ENCODE data around the gene NEMP1.

Gene NEMP1

DNA sequence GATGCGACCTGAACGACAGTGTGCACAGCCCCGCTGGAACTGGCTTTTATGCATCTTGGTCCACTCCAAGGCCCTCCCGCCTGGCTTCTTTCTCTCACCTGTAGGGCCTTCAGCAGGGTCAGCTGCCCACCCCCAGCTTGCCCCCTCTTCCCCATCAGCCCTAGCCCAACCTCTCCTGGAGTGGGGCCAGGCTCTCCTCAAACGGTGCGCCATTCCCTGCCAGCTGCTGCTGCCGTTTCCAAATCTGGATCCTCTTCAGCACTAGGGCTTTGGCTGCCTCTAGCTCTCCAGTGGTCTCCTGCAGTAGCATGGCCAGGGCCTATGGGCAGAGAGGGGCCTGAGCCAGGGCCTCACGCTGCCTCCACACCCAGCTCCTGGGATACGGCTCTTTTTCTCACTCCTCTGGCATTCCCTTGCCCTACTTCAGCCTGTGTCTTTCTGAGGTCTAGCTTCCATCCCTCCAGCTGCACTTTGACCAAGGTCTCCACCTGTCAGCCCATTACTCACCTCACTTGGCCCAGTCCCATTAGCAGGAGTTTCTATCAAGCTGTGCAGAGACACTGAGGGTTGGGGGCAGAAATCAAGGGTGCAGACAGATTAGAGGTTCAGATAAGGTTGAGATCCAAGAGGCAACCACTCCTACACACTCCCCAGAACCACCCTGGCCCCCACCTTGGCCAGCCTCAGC lies 27.6 kb upstream of the NEMP1 start:
- no peak for DNase-seq (ENCODE audit: low spot score)

DNA sequence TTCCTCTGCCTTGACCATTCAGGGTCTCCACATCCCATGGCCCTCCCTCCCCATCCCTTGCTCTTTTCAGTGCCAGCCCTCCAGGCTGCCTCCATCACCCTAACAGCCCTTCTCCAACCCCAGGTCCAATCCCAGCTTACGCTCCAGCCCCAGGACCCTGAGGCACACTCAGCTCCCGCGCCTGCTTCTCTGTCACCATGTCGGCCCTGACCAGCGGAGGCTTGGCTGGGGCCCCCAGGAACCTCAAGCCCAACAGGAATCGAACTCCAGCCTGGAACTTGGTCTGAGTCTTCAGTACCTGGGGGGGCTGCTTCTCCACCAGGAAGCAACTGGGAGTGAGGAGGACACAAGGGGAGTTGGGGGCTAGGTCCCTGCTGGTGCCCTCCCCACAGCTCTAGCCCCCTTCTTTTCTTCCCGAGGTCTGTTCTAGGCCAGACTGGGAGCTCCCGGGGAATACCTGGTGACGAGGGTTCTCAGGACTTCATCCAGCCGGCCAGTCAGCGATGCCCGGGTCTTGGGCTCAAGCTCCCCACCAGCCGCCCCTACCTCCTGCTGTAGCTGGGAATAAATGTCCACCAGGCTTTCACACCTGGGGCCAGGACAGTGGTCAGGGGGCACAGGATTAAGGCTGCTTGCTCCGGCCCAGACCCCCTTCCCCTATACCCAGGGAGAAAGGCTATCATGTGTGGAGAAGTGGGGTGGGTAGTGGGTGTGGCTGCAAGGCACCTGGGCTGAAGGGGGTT lies 26.6 kb upstream of the NEMP1 start:
- no peak for DNase-seq (ENCODE audit: low spot score)

DNA sequence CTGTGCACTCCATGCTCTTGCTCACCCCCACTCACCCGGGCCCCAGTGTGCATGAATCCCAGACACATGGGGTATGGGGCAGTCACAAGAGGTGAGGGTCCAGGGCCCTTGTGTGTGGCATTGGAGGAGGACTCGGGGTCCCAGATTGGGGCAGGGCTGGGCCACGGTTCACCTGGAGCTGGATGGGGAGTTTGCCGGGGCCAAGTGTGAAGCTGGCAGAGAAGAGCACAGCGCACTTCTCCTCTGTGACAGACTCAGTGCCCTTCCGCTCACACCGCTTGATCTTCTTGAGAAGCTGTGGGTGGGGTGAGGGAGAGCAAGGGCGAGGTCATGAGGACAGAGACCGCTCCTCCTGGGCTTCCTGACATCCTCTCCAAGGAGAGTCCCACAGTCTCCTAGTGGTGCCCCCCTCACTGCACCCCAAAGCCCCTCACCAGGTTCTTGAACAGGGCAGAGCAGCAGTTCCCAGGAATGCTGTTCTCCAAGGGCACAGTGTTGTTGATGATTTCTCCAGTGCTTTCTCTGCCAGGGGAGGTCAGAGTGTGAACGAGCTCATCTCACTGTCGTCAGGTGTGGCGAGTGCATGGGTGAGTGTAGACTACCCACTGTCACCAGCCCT lies 25.8 kb upstream of the NEMP1 start:
- no peak for DNase-seq (ENCODE audit: low spot score)

DNA sequence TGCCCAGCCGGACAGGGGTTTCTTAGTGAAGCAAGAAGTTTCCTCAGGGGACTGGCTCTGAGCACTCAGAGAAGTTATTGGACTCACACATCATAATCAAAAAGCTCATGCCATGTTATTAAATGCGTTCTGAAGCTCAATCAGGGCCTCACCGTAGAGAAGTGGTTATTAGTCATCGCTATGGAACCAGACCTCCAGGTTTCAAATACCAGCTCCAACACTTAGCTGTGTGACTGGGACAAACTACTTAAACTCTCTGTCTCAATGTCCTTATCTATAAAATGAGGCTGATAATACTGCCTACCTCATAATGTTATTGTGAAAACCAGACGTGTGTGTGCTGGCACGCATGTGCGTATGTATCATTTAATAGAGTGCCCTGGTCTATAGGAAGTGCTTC lies 25.3 kb upstream of the NEMP1 start:
- no peak for DNase-seq (ENCODE audit: low spot score)

DNA sequence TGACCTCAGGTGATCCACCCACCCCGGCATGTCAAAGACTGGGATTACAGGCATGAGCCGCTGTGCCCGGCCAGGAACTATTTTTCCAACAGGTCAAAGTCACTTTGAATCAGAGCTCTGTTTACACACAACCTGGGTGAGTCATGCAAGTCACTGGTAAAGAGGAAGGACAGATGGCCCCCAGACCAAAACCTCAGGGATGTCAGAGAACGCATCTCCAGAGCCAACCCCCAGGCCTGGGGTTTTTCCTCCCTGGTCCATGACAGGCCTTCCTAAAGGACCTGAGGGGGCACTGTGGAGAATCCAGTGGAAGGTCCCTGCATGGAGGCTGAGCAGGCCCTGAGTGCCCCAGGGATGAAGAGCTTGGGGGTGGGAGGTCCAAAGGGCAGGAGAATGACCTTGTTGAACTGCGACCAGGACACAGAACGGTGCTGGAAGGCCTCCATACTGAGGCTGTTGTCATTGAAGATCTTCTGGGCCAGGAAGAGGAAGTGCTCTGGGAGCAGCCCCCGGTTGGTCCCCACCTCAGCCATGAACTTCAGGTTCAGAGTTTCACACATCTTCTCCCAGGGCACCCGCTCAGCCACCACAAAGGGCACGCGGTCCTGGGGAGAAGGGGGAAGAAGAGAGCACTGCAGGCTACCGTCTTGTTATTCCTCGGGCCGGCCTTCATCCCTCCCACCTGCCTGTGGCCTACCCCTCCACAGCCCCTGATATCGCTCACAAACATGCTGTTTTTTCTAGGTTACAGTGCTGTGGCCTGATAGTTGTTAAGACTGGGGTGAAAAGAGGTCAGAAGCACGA lies 23.5 kb upstream of the NEMP1 start:
- peak; percentile 19 for DNase-seq (ENCODE audit: low spot score)

DNA sequence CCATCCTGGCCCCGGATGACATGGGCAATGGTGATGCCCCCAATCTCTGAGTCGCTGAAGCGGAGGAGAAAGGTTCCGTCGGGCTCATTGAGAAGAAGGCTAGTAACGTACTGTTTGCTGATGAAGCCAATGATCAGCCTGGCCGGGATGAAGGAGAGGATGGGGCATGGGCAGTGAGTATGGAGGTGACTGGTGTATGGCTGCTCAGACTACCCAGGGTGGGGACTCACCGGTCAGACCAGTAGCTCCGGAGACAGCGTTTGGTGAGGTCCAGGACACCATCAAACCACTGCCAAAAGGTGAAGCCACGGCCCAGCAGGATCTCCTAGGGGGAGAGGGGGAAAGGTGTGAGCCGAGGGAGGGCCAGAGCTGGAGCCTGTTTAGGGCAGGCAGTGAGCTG lies 21.2 kb upstream of the NEMP1 start:
- DNase-seq (ENCODE audit: low spot score), result no peak

DNA sequence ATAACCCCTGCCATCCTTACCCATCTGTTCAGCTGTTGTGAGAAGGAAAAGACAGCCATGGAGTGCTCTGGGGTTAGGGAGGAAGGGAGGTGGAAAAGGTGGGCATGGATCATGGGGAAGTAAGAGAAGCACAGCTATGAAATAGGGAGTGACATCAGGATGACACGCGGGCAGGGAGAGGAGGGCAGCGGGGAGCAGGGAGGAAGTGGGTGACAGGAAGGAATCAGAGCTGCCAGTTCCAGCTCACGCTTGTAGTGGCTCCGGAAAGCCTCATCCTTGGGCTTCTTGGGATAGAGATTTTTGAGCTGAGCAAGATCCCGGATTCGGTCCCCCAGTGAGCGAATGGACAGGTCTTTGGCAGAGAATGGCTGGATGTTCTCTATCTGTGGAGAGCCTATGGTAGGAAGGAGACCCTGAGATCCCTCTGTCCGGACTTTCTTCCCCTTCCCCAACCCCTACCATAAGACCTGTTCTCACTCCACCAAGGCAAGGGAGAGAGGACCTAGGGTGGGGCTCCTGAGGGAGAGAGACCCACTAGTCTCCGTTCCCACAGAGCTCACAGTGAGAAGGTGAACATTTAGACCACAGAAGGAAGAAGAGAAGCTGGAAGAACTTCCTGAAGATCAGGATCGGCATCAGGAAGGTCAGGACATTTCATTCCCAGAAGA lies 20.6 kb upstream of the NEMP1 start:
- peak; percentile 24 for DNase-seq (ENCODE audit: low spot score)

DNA sequence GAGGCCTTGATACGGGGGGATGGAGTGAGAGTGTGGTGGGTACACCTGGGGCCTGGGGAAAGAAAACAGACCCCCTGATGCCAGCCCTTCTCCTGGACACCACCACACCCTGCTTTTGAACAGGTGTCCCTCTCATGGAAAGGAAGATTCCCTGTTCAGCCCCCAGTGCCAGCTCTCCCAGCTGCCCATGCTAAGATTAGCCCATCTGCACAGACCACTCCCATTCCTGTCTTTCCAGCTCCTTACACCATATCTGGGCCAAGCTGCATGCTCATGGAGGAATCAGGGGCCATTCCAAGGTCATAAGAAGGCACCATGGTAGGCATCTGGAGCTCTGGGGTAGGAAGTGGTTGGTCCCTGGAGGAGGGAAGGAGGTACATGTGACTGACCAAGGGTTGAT lies 20.0 kb upstream of the NEMP1 start:
- DNase-seq (ENCODE audit: low spot score), result no peak

DNA sequence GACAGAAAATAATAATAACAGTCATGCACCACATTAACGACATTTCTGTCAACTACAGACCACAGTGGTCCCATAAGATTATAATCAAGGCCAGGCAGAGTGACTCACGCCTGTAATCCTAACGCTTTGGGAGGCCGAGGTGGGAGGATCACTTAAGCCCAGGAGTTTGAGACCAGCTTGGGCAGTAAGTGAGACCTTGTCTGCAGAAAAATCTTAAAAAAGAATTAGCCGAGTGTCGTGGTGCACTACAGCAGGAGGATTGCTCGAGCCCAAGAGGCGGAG lies 18.9 kb upstream of the NEMP1 start:
- DNase-seq (ENCODE audit: low spot score), result no peak

DNA sequence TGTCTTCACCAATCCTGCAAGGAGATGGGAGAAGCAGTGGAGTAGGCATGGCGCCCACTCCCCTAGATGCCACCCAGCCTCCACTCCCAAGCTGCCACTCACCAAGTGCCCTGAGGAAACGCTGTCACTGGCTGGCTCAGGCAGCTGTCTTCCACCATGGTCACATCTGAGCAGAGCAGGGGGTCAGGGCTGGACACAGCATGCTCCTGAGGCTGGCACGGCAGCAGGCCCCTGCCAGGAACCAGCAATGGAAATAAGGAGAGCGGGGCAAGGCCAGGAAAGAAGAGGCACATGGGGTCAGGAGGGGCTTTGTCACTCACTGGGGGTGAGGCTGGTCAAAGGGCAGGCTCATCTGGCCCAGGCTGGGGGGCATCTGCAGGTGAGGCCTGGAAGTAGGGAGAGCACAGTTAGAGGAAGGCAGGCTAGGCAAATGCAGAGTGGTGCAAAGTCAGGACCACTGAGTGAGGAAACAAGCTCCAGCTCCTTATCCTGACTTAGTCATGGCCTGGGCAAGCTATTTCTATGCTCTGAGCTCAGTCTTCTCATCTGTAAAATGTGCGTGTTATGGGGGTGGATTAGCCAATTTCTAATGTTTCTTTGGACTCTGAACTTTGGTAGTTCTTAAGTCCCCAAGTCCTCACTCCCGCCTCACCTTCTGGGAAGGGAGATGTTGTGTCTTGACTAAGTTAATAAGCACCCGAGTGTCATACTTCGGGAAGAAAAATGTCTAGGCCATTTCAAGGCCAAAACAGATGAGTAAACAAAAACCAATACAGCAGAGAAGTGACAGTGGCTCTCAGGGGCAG lies 18.4 kb upstream of the NEMP1 start:
- DNase-seq (ENCODE audit: low spot score), result no peak

DNA sequence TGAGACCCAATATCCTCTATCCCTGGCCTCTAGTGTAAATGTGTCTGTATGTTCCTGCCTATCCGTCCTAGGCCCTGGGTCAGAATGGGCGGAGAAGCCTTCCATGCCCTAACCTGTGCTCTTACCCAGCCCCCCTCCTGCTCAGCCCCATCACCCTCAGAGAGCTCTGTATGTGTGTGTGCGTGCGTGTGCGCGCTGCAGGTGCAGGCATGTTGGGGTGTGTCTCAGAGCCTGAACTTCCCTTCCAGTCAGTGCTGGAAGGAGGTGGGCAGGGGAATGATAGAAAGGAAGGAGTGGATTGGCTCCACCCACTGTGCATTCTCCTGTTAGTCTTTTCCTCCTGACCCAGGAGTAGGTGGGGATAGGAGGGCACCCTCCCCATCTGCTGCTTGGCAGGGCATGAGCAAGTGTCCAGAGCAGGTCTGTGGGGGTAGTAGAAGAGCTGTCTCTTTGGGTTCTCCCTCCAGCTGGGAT lies 17.5 kb upstream of the NEMP1 start:
- peak; percentile 11 for DNase-seq (ENCODE audit: low spot score)

DNA sequence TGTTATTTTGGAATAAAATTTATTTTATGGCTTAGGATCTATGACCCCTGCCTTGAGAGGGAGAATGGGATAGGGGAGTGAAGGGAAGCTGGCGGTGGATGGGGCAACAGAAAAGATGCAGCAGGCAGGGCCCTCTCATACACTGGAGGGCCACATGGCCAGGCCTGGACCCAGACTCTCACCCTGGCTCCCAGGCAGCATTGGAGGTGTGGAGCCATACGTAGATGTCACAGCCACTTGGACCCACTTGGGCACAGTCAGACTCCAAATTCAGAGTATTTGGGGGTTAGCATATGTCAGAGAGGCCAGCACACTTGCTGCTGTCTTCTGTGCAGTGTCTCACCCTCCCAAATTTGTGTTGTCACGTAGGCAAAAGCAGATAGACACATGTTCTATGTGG lies 16.8 kb upstream of the NEMP1 start:
- no peak for DNase-seq (ENCODE audit: low spot score)

DNA sequence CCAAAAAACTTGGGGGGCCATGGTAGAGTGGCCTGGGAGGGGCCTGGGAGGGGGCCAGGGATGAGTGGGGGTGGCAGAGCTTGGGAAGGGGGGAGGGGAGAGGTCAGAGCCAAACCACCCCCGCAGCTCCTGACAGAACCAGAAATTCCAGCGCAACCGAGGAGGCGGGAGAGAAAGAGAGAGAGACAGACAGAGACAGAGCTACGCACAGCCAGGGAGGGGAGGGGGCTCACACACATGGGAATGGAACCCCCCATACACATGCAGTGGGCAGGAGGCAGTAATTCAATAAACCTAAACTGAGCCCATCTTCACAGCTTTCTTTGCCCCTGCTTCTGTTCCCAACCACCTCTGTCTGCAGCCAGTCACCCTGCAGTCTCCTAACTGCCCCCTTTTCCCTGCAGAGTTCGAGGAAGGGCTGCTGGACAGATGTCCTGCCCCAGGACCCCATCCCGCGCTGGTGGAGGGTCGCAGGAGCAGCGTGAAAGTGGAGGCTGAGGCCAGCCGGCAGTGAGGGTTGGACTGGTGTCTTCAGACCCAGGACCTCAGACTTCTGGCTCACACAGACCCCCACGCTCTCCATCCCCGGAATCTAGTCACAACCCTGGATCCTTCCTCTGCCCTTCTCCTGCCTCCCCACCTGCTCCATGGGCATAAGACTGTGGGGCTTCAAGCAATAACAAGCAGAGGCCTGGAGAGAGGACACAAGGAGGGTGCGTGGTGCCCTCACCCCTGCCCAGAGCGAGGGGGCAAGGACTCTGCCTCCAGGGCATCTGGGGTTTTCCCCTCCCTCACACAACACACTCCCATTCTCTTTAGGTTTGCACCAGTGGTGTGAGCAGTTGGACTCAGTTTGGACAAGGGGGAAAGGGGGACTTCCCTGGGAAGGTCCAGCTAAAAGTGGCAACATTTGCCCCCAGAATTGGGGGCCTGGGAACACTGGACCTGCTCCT lies 15.9 kb upstream of the NEMP1 start:
- DNase-seq (ENCODE audit: low spot score), result no peak

DNA sequence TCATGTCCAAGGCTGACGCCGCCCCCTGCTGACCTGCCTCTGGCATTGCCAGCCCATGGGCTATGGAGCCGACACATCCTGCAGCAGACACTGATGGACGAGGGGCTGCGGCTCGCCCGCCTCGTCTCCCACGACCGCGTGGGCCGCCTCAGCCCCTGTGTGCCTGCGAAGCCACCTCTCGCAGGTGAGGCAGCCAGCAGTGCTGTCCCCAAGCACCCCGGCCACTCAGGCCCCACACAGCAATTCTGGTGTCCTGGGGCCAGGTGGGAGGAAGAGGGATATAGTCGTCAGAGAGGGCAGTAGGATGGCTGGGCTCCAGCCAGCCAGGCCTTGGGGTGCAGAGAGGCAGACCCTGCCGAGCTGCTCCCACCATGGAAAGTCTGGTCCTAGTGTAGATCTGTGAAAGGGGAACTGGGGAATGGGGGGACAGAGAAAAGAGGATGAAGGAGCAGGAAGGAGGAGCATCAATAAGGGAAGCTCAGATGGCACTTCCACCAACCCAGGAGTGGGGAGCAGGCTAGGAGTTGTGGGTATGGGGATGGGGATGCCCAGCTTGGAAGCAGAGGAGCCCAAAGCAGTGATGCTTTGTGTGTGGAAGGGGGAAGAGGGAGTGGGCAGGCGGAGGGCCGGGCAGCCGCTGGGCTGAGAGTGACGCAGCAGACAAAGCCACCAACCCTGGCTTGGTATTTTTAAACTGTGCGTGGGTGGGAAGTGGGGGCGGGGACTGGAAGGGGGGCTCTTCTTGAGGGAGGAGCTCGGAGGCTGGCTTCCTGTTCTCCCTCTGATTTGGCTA lies 15.0 kb upstream of the NEMP1 start:
- DNase-seq (ENCODE audit: low spot score), result peak; percentile 97

DNA sequence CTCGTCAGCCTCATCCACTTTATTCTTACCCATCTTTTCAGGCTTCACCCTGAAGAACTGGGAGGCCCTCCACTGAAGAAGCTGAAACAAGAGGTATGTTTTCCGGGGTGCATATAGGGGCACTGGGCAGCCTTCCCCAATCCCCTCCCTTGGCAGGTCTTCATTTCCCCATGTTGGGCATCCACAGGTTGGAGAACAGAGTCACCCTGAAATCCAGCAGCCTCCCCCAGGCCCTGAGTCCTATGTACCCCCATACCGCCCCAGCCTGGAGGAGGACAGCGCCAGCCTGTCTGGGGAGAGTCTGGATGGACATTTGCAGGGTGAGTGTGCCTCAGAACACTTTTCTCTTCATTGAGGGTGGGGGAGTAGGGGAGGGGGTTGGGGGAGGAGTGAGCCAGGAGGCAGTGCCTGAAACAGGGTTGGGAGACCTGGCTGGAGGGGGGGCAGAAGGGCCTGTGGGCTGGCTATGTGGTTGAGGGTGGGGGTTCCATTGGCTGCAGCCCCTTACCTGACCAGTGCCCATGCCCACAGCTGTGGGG lies 14.4 kb upstream of the NEMP1 start:
- no peak for DNase-seq (ENCODE audit: low spot score)

DNA sequence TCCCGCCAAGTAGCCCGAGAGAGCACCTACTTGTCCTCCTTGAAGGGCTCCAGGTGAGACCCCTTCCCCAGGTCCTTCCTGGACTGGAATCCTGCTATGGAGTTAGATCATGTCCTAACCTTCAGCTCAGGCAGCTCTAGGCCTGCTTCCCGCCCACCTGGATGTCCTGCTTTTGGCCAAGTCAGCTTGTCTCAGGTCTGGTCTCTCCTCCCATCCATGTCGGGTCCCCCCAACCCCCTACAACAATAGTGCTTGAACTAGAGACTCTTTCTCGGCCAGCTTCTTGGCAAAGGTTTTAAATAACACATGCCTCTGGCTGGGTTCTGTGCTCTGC lies 13.9 kb upstream of the NEMP1 start:
- DNase-seq (ENCODE audit: low spot score), result no peak

DNA sequence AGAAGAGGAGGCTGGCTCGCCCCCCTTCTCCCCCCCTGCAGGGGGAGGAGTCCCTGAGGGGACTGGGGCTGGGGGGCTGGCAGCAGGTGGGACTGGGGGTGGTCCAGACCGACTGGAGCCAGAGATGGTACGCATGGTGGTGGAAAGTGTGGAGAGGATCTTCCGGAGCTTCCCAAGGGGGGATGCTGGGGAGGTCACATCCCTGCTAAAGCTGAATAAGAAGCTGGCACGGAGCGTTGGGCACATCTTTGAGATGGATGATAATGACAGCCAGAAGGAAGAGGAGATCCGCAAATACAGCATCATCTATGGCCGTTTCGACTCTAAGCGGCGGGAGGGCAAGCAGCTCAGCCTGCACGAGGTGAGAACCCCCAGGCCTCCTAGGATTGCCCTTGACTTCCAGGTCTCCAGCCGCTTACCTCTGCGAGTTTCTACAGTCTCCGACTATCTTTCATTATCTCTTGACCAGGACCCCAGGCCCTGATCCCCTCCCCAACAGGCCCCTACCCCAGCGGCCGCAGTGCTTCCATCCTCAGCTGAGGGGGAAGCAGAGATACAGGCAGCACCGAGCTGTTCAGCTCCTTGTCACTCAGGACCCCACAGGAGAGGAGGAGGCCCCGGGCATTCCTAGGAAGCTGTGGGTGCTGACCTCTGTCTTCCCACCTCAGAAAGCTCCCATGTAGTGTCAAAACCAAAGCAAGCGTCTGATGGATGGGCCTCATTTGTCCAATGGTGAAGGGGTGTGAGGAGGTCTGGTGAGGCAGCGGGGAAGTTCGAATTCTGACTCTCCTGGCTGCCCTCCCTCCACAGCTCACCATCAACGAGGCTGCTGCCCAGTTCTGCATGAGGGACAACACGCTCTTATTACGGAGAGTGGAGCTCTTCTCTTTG lies 13.3 kb upstream of the NEMP1 start:
- no peak for DNase-seq (ENCODE audit: low spot score)

Data from hepatic stellate cell (primary cell).